K562 (cell line): ENCODE measurements around the gene CRAMP1. TPM values are rescaled to one million over a fixed set of nuclear protein-coding genes. Genes with fewer than 3 reads are reported as not detected.

Source experiments
- CREM ChIP-seq: IDR thresholded peaks from 2 replicates; pipeline ENCODE4 v1.6.1; 2014; ENCODE audit warnings: antibody characterized with exemption, low read depth
- DMBX1 ChIP-seq: fragments of 250-450 bp; sonication (Bioruptor Pico); IDR thresholded peaks from 2 replicates; pipeline ENCODE4 v1.8.0; 2022; ENCODE audit warnings: inconsistent platforms, mild to moderate bottlenecking, moderate library complexity, borderline replicate concordance
- EP400 ChIP-seq: fragments of 450-650 bp; IDR thresholded peaks from 2 replicates; pipeline ENCODE4 v1.6.1; 2017; ENCODE audit warnings: antibody characterized with exemption, mild to moderate bottlenecking, moderate library complexity
- FOXJ3 ChIP-seq: sonication (generic); formaldehyde crosslinking; IDR thresholded peaks from 2 replicates; pipeline ENCODE4 v1.4.0; 2020; ENCODE audit warnings: mild to moderate bottlenecking, missing genetic modification reagents
- HLTF ChIP-seq: fragments of 450-650 bp; IDR thresholded peaks from 2 replicates; pipeline ENCODE4 v1.6.1; 2016
- HNRNPL ChIP-seq: fragments of 200-400 bp; formaldehyde crosslinking; IDR thresholded peaks from 2 replicates; pipeline ENCODE4 v1.6.1; 2017; ENCODE audit warnings: low read depth, mild to moderate bottlenecking, low read length
- KDM5B ChIP-seq: fragments of 200-600 bp; sonication (generic); IDR thresholded peaks from 2 replicates; pipeline ENCODE4 v1.6.1; 2012; ENCODE audit warnings: low read depth, mild to moderate bottlenecking, moderate library complexity, low read length, control low read depth, inconsistent platforms; ENCODE audit not compliant: insufficient replicate concordance
- NCOA2 ChIP-seq, 2 experiments: fragments of 450-650 bp; IDR thresholded peaks; 2 replicates each; pipeline ENCODE4 v1.6.1; 2018; ENCODE audit warnings: mild to moderate bottlenecking in 2 of 2, moderate library complexity in 1 of 2; ENCODE audit not compliant: partially characterized antibody in 2 of 2
- NFIC ChIP-seq: fragments of 450-650 bp; IDR thresholded peaks from 2 replicates; pipeline ENCODE4 v1.6.1; 2017; ENCODE audit warnings: mild to moderate bottlenecking, inconsistent platforms
- NR2C2 ChIP-seq, 2 experiments: fragments of 200-800 bp in 1 of 2; sonication (Bioruptor generic) in 1 of 2; sonication (generic) in 1 of 2; formaldehyde crosslinking in 1 of 2; IDR thresholded peaks; 2 replicates each; pipeline versions ENCODE4 v1.6.1 to v1.8.0; 2016 to 2022; ENCODE audit warnings: mild to moderate bottlenecking in 1 of 2, missing compliant biosample characterization in 1 of 2, missing genetic modification characterization in 1 of 2, missing genetic modification reagents in 1 of 2
- POLR2G ChIP-seq: fragments of 200-400 bp; formaldehyde crosslinking; IDR thresholded peaks from 2 replicates; pipeline ENCODE4 v1.6.1; 2017; ENCODE audit warnings: low read depth, mild to moderate bottlenecking, antibody characterized with exemption, low read length, moderate library complexity
- RAD21 ChIP-seq, 2 experiments: fragments of 250-450 bp in 1 of 2; fragments of 450-650 bp in 1 of 2; sonication (Bioruptor Pico) in 1 of 2; formaldehyde crosslinking in 1 of 2; IDR thresholded peaks in 1 of 2; conservative IDR thresholded peaks in 1 of 2; 2 replicates each; pipeline versions ENCODE4 v1.4.0 to v1.8.0; 2020 to 2022; ENCODE audit warnings: mild to moderate bottlenecking in 2 of 2, moderate library complexity in 1 of 2
- RBM39 ChIP-seq: fragments of 200-400 bp; formaldehyde crosslinking; optimal IDR thresholded peaks from 2 replicates; pipeline ENCODE3; 2018; ENCODE audit warnings: low read depth, low read length
- TAF15 ChIP-seq: fragments of 200-400 bp; formaldehyde crosslinking; IDR thresholded peaks from 2 replicates; pipeline ENCODE4 v1.6.1; 2017; ENCODE audit warnings: mild to moderate bottlenecking, low read depth, low read length, moderate library complexity
- ZBTB7A ChIP-seq: IDR thresholded peaks from 2 replicates; pipeline ENCODE4 v1.6.1; 2011; ENCODE audit warnings: low read depth, mild to moderate bottlenecking, low read length, moderate library complexity, borderline replicate concordance; ENCODE audit not compliant: control insufficient read depth
- ZNF217 ChIP-seq: sonication (generic); formaldehyde crosslinking; IDR thresholded peaks from 2 replicates; pipeline ENCODE4 v1.8.0; 2022; ENCODE audit warnings: mild to moderate bottlenecking, missing genetic modification reagents
- ZNF324 ChIP-seq: fragments of 250-450 bp; sonication (Bioruptor Pico); IDR thresholded peaks from 2 replicates; pipeline ENCODE4 v1.4.0; 2020; ENCODE audit warnings: mild to moderate bottlenecking
- ZNF586 ChIP-seq: fragments of 450-650 bp; formaldehyde crosslinking; conservative IDR thresholded peaks from 2 replicates; pipeline ENCODE4 v1.4.0; 2020; ENCODE audit warnings: mild to moderate bottlenecking, moderate library complexity
- polyA plus RNA-seq, 8 experiments: library from polyadenylated mRNA; depleted of rRNA in 4 of 8; stranded (reverse) in 5 of 8; unstranded in 3 of 8; fragments of >200 nt; fragmentation: Nextera tagmentation in 2 of 8; fragmentation: Illumina TruSeq in 1 of 8; extraction: Ambion mirVana in 2 of 8; extraction: Trizol in 1 of 8; gene quantifications; 2 replicates each; pipeline versions ENCODE4 v1.2.1 to v1.2.3, GENCODE V29; 2011 to 2014; ENCODE audit warnings: inconsistent platforms in 1 of 8, missing spikeins in 1 of 8
- total RNA-seq, 7 experiments: library from RNA; depleted of rRNA in 6 of 7; stranded (reverse); fragments of >200 nt in 6 of 7; fragmentation: Illumina TruSeq in 2 of 7; extraction: Trizol in 2 of 7; gene quantifications; 2 replicates each; pipeline versions ENCODE4 v1.2.1 to v1.2.3, GENCODE V29; 2011 to 2021; ENCODE audit warnings: low replicate concordance in 1 of 7
- TF ChIP-seq, protein P1 (sequence below): fragments of 450-650 bp; formaldehyde crosslinking; IDR thresholded peaks from 2 replicates; pipeline ENCODE4 v1.4.0; 2022; ENCODE audit warnings: mild to moderate bottlenecking, moderate library complexity
- TF ChIP-seq, protein P2 (sequence below): fragments of 250-450 bp; sonication (Bioruptor Pico); IDR thresholded peaks from 2 replicates; pipeline ENCODE4 v1.8.0; 2021; ENCODE audit warnings: borderline replicate concordance, mild to moderate bottlenecking, moderate library complexity; ENCODE audit not compliant: poor library complexity, severe bottlenecking
- TF ChIP-seq, protein P3 (sequence below): fragments of 450-650 bp; IDR thresholded peaks from 2 replicates; pipeline ENCODE4 v1.6.1; 2016; ENCODE audit warnings: low read depth, mild to moderate bottlenecking, moderate library complexity
- TF ChIP-seq, protein P4 (sequence below): sonication (generic); formaldehyde crosslinking; IDR thresholded peaks from 2 replicates; pipeline ENCODE4 v1.8.1; 2023; ENCODE audit warnings: mild to moderate bottlenecking, missing genetic modification reagents
- TF ChIP-seq, protein P5 (sequence below): fragments of 250-450 bp; sonication (Bioruptor Pico); IDR thresholded peaks from 2 replicates; pipeline ENCODE4 v1.5.0; 2020; ENCODE audit warnings: mild to moderate bottlenecking

Gene CRAMP1
- total and polyA plus RNA-seq, 9 of the 15 experiments (the other 6 are each of a cell fraction or from before 2014, with no cell fraction given) = 0.52 to 20.8 (median 7.5) TPM

DNA sequence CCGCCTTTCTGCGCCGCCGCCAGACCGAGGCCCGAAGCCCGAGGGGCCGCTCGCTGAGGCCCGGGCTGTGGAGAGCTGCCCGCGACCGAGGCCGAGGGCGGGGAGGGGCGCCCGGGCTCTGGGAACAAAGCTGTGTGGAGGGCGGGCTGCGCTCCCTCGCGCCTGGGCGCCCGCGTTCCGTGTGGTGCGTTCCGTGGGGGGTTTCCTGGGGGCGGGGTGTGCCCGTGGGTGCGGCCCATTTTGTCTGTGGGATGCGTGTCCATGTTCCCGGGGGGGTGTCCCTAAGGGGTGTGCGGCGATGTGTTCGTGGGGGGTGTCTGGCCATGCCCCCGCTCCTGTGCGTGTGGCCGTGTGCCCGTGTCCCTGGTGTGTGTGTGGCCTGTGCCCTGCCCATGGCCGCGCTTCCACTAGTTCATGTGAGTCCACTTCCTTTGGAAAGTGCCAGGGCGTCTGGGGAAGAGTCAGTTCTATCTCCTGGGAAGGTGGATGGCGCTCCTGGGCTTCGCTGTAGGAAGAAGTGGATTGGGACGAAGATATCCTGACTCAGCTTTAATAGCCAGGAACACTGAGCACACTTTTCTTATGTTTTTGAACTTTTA lies 66.4 kb downstream of the CRAMP1 start (continued):
- TF ChIP-seq EP400 (peak; percentile 59; the same call in 1 of the 2 replicates), RBM39 (no peak), NR2C2 (CRISPR knock-in tag; IDR thresholded peaks at IDR 0.05) (no peak), NR2C2 (tag; IDR thresholded peaks at IDR 0.05) (no peak), HNRNPL (peak; percentile 73), TAF15 (no peak), RAD21 (CRISPR knock-in tag; conservative IDR thresholded peaks at IDR 0.05 in 1 of 2, IDR thresholded peaks at IDR 0.05 in 1 of 2) (no peak), POLR2G (peak; percentile 73), ZNF586 (CRISPR knock-in tag) (no peak), ZBTB7A (0 out of 2 replicates have a peak, but pooled peaks have one; percentile 10), KDM5B (peak; percentile 5), ZNF324 (CRISPR knock-in tag) (no peak), FOXJ3 (CRISPR knock-in tag) (no peak), NCOA2 (IDR thresholded peaks at IDR 0.05; ENCODE audit: partially characterized antibody in 2 of 2) (no peak), ZNF217 (CRISPR knock-in tag) (no peak), DMBX1 (no peak), CREM (no peak), HLTF (no peak), NFIC (peak; percentile 46; the same call in 1 of the 2 replicates)
- TF ChIP-seq, protein P1, sequence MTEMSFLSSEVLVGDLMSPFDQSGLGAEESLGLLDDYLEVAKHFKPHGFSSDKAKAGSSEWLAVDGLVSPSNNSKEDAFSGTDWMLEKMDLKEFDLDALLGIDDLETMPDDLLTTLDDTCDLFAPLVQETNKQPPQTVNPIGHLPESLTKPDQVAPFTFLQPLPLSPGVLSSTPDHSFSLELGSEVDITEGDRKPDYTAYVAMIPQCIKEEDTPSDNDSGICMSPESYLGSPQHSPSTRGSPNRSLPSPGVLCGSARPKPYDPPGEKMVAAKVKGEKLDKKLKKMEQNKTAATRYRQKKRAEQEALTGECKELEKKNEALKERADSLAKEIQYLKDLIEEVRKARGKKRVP (CRISPR knock-in tag) = no peak
- TF ChIP-seq, protein P2, sequence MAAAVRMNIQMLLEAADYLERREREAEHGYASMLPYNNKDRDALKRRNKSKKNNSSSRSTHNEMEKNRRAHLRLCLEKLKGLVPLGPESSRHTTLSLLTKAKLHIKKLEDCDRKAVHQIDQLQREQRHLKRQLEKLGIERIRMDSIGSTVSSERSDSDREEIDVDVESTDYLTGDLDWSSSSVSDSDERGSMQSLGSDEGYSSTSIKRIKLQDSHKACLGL (CRISPR knock-in tag) = no peak
- TF ChIP-seq, protein P3, sequence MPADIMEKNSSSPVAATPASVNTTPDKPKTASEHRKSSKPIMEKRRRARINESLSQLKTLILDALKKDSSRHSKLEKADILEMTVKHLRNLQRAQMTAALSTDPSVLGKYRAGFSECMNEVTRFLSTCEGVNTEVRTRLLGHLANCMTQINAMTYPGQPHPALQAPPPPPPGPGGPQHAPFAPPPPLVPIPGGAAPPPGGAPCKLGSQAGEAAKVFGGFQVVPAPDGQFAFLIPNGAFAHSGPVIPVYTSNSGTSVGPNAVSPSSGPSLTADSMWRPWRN = no peak
- TF ChIP-seq, protein P4, sequence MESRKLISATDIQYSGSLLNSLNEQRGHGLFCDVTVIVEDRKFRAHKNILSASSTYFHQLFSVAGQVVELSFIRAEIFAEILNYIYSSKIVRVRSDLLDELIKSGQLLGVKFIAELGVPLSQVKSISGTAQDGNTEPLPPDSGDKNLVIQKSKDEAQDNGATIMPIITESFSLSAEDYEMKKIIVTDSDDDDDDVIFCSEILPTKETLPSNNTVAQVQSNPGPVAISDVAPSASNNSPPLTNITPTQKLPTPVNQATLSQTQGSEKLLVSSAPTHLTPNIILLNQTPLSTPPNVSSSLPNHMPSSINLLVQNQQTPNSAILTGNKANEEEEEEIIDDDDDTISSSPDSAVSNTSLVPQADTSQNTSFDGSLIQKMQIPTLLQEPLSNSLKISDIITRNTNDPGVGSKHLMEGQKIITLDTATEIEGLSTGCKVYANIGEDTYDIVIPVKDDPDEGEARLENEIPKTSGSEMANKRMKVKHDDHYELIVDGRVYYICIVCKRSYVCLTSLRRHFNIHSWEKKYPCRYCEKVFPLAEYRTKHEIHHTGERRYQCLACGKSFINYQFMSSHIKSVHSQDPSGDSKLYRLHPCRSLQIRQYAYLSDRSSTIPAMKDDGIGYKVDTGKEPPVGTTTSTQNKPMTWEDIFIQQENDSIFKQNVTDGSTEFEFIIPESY = no peak
- TF ChIP-seq, protein P5, sequence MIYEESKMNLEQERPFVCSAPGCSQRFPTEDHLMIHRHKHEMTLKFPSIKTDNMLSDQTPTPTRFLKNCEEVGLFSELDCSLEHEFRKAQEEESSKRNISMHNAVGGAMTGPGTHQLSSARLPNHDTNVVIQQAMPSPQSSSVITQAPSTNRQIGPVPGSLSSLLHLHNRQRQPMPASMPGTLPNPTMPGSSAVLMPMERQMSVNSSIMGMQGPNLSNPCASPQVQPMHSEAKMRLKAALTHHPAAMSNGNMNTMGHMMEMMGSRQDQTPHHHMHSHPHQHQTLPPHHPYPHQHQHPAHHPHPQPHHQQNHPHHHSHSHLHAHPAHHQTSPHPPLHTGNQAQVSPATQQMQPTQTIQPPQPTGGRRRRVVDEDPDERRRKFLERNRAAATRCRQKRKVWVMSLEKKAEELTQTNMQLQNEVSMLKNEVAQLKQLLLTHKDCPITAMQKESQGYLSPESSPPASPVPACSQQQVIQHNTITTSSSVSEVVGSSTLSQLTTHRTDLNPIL = no peak
